Mesenchymal stem cell (in vitro differentiated cells and primary cell): ENCODE data around the gene RSPO3.

Experiments used
- DNase-seq: peaks from one replicate; pipeline ENCODE4 v3.0.0-alpha.2; 2013
- H2AFZ ChIP-seq: one replicate; pipeline ENCODE4 v1.6.1; 2013; ENCODE audit warnings: low read depth, mild to moderate bottlenecking, control low read depth, inconsistent platforms, low read length, moderate library complexity
- H2AK5ac ChIP-seq: 2 replicates; pipeline ENCODE4 v1.6.1; 2013; ENCODE audit warnings: low read length, moderate library complexity, mild to moderate bottlenecking, inconsistent platforms; ENCODE audit not compliant: severe bottlenecking
- H2BK120ac ChIP-seq: one replicate; pipeline ENCODE4 v1.6.1; 2013; ENCODE audit warnings: low read depth, mild to moderate bottlenecking, inconsistent platforms, low read length, moderate library complexity
- H2BK12ac ChIP-seq, 2 experiments: one replicate each; pipeline ENCODE4 v1.6.1; 2013; ENCODE audit warnings: inconsistent platforms in 2 of 2, low read length in 2 of 2, mild to moderate bottlenecking in 2 of 2, moderate library complexity in 2 of 2, control low read depth in 1 of 2
- H2BK15ac ChIP-seq: one replicate; pipeline ENCODE4 v1.6.1; 2013; ENCODE audit warnings: mild to moderate bottlenecking, low read depth, inconsistent platforms; ENCODE audit not compliant: poor library complexity, severe bottlenecking
- H2BK5ac ChIP-seq: 2 replicates; pipeline ENCODE4 v1.6.1; 2013; ENCODE audit warnings: low read depth, mild to moderate bottlenecking, low read length, control low read depth, inconsistent platforms; ENCODE audit not compliant: poor library complexity, severe bottlenecking
- H3K14ac ChIP-seq, 2 experiments: one replicate each; pipeline ENCODE4 v1.6.1; 2013; ENCODE audit warnings: inconsistent platforms in 2 of 2, low read length in 2 of 2, control low read depth in 1 of 2, mild to moderate bottlenecking in 1 of 2, moderate library complexity in 1 of 2
- H3K18ac ChIP-seq, 2 experiments: one replicate each; pipeline ENCODE4 v1.6.1; 2013; ENCODE audit warnings: inconsistent platforms in 2 of 2, low read length in 2 of 2, control low read depth in 1 of 2, low read depth in 1 of 2, mild to moderate bottlenecking in 1 of 2
- H3K23ac ChIP-seq, 2 experiments: one replicate each; pipeline ENCODE4 v1.6.1; 2013; ENCODE audit warnings: inconsistent platforms in 2 of 2, low read length in 2 of 2, mild to moderate bottlenecking in 2 of 2, moderate library complexity in 2 of 2, control low read depth in 1 of 2
- H3K27ac ChIP-seq: 2 replicates; pipeline ENCODE4 v1.5.1; 2013; ENCODE audit warnings: mild to moderate bottlenecking, moderate library complexity, low read length, control low read depth, inconsistent platforms; ENCODE audit not compliant: poor library complexity, severe bottlenecking
- H3K27me3 ChIP-seq, 2 experiments: 2 replicates each; pipeline versions ENCODE4 v1.6.1 to v1.7.0; 2013; ENCODE audit warnings: low read length in 2 of 2, mild to moderate bottlenecking in 2 of 2, moderate library complexity in 2 of 2, control low read depth in 1 of 2, inconsistent platforms in 1 of 2; ENCODE audit not compliant: control insufficient read depth in 1 of 2, insufficient read depth in 1 of 2
- H3K36me3 ChIP-seq, 2 experiments: 2 replicates each; pipeline versions ENCODE4 v1.6.1 to v1.7.0; 2013; ENCODE audit warnings: low read length in 2 of 2, control low read depth in 1 of 2, inconsistent platforms in 1 of 2, low read depth in 1 of 2, mild to moderate bottlenecking in 1 of 2; ENCODE audit not compliant: insufficient read depth in 2 of 2, control insufficient read depth in 1 of 2
- H3K4ac ChIP-seq, 2 experiments: one replicate each; pipeline ENCODE4 v1.6.1; 2013; ENCODE audit warnings: inconsistent platforms in 2 of 2, low read length in 2 of 2, mild to moderate bottlenecking in 2 of 2, moderate library complexity in 2 of 2, control low read depth in 1 of 2, low read depth in 1 of 2
- H3K4me1 ChIP-seq: 2 replicates; pipeline ENCODE4 v1.6.1; 2013; ENCODE audit warnings: low read depth, low read length, control low read depth; ENCODE audit not compliant: control insufficient read depth, insufficient read depth
- H3K4me2 ChIP-seq: 2 replicates; pipeline ENCODE4 v1.6.1; 2013; ENCODE audit warnings: low read length, mild to moderate bottlenecking, inconsistent platforms; ENCODE audit not compliant: poor library complexity, severe bottlenecking
- H3K4me3 ChIP-seq, 2 experiments: 2 replicates each; pipeline versions ENCODE4 v1.5.1 to v1.7.0; 2013; ENCODE audit warnings: low read length in 2 of 2, mild to moderate bottlenecking in 2 of 2, control low read depth in 1 of 2, low read depth in 1 of 2; ENCODE audit not compliant: insufficient read depth in 1 of 2
- H3K79me1 ChIP-seq: replicated peaks from 2 replicates; pipeline ENCODE4 v1.6.1; 2013; ENCODE audit warnings: mild to moderate bottlenecking, control low read depth, low read length, inconsistent platforms; ENCODE audit not compliant: poor library complexity, severe bottlenecking
- H3K9ac ChIP-seq: 2 replicates; pipeline ENCODE4 v1.7.0; 2013; ENCODE audit warnings: mild to moderate bottlenecking, low read length, moderate library complexity
- H3K9me3 ChIP-seq: 2 replicates; pipeline ENCODE4 v1.7.0; 2013; ENCODE audit warnings: mild to moderate bottlenecking, low read length; ENCODE audit not compliant: control insufficient read depth
- H4K8ac ChIP-seq: one replicate; pipeline ENCODE4 v1.6.1; 2013; ENCODE audit warnings: inconsistent platforms, mild to moderate bottlenecking, low read length, moderate library complexity
- H4K91ac ChIP-seq: one replicate; pipeline ENCODE4 v1.6.1; 2013; ENCODE audit warnings: mild to moderate bottlenecking, low read length, inconsistent platforms
- WGBS: methylation state at CpG from one replicate; pipeline ENCODE4 v1.1.7; 2013; ENCODE audit warnings: mixed read lengths; 5-methylcytosine and 5-hydroxymethylcytosine counted together

RSPO3 gene

DNA sequence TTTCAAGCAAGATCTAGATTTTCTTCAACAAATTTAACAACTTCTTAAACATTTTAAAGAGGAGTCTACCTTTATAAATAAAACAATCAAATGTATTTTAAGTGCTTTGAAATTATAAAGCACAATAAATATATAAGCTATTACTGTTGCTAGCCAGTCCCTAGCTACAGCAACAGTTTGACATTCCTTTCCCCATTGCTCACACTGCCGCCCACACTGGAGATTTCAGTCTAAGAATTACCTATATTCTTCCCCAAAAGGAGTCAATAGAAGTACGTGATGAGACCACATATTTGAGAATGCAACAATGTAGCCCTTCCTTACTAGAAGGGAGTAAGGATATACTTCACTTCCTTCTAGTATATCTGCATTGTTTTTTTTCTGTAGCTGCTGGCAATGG, 82.8 kb downstream of the RSPO3 start:
- H3K9me3 ChIP-seq = no peaks in the 10 kb centered on the region
- no CpG with 5 or more reads among the region's 2 CpGs for WGBS
- no peak overlapping the region for H2AFZ ChIP-seq
- no peak overlapping the region for H3K4me2 ChIP-seq
- H3K4me3 ChIP-seq = no peak overlapping the region
- no peak overlapping the region for H2BK12ac ChIP-seq
- no peaks in the 10 kb centered on the region for H3K79me1 ChIP-seq
- H3K23ac ChIP-seq = no peak overlapping the region
- H3K18ac ChIP-seq = no peak overlapping the region
- peak overlapping the region; percentile 76 for H3K9ac ChIP-seq
- H3K4me1 ChIP-seq = peaks cover 2% of the 10 kb centered on the region
- peak overlapping the region; percentile 43 for H3K27ac ChIP-seq
- no peaks in the 10 kb centered on the region for H3K27me3 ChIP-seq
- peak; percentile 28 for DNase-seq
- no peak overlapping the region for H2BK5ac ChIP-seq
- no peak overlapping the region for H4K8ac ChIP-seq
- H3K4ac ChIP-seq = no peak overlapping the region
- no peaks in the 10 kb centered on the region for H3K36me3 ChIP-seq
- H2BK120ac ChIP-seq = no peak overlapping the region
- H2BK15ac ChIP-seq = no peak overlapping the region
- H4K91ac ChIP-seq = no peak overlapping the region
- H2AK5ac ChIP-seq = no peak overlapping the region
- H3K14ac ChIP-seq = no peak overlapping the region

DNA sequence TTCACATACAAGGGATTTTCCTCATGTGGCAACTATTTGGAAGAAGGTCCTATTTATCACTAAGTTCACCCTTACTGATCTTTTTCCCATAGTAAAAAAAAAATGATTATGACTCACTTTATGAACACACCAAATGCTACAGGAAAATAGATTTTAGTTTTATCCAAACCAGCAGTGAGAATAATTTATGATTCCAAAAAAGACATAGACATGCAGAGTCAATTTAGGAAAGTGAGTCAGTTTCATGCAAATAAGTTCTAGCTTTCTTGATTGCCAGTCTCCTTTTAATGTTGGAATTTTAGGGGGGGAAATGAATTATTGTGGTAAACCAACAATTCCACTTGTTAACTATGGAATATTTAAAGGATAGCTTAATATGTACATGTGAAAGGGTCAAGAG, 84.2 kb downstream of the RSPO3 start:
- Histone ChIP-seq H3K18ac (no peak overlapping the region), H3K79me1 (no peaks in the 10 kb centered on the region), H3K14ac (no peak overlapping the region), H3K27me3 (no peaks in the 10 kb centered on the region), H2AFZ (no peak overlapping the region), H3K9me3 (no peaks in the 10 kb centered on the region), H2BK120ac (no peak overlapping the region), H3K4me3 (no peak overlapping the region), H3K9ac (no peak overlapping the region), H3K36me3 (no peaks in the 10 kb centered on the region), H3K27ac (no peak overlapping the region), H2AK5ac (no peak overlapping the region), H3K4me2 (no peak overlapping the region), H2BK12ac (no peak overlapping the region), H2BK15ac (no peak overlapping the region), H3K23ac (no peak overlapping the region), H4K8ac (no peak overlapping the region), H3K4ac (no peak overlapping the region), H2BK5ac (no peak overlapping the region), H4K91ac (no peak overlapping the region), H3K4me1 (peaks cover 2% of the 10 kb centered on the region)
- no peak for DNase-seq

DNA sequence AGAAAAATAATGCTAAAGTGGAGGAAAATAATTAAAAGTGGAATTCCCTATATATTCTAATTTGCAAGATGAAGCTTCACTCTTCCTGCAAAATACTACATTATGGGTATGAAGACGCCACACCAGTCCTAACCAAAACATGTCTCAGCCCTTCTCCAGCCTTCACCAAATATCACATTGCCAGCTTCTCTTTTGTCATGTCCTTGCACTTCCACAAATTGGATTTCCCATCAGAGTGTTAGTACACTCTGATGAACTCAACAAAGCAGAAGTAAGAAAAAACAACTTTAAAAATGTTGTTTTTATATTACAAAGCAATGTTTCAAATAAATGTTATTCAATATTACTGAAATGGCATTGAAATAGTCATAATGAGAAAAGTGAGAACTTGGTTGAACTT, 85.8 kb downstream of the RSPO3 start:
- Histone ChIP-seq H3K4me2 (no peak overlapping the region), H3K18ac (no peak overlapping the region), H2BK5ac (no peak overlapping the region), H3K4me3 (no peak overlapping the region), H3K36me3 (no peaks in the 10 kb centered on the region), H2AK5ac (no peak overlapping the region), H3K14ac (no peak overlapping the region), H2BK15ac (no peak overlapping the region), H2BK120ac (no peak overlapping the region), H3K4me1 (peaks cover 2% of the 10 kb centered on the region), H3K4ac (no peak overlapping the region), H3K79me1 (no peaks in the 10 kb centered on the region), H2AFZ (no peak overlapping the region), H3K9me3 (no peaks in the 10 kb centered on the region), H4K91ac (no peak overlapping the region), H2BK12ac (no peak overlapping the region), H3K27ac (no peak overlapping the region), H3K27me3 (no peaks in the 10 kb centered on the region), H4K8ac (no peak overlapping the region), H3K23ac (no peak overlapping the region), H3K9ac (no peak overlapping the region)
- WGBS = 95% methylated on average over 1 of the region's 1 CpG
- no peak for DNase-seq

DNA sequence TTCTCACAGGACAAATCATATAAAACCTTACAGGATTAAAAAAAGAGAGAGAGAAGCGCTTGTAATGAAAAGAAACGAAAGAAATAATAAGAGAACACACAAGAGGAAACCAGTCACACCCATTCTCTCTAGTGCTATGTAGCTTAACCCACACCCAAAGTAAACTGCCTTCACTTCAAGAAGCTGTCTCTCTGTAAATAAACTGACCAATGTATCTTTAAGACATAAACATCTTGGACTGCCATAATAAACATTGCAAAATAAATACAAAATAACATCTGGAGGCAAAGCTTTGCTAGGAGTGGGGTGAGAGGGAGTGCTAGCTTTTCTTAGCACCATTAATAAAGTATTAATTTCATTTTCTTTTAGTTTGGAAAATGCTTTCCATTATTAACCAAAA, 86.6 kb downstream of the RSPO3 start:
- Histone ChIP-seq H3K9me3 (no peaks in the 10 kb centered on the region), H3K4me3 (no peak overlapping the region), H2BK12ac (no peak overlapping the region), H2AFZ (no peak overlapping the region), H3K4ac (no peak overlapping the region), H2BK120ac (no peak overlapping the region), H3K4me1 (peaks cover 2% of the 10 kb centered on the region), H3K79me1 (no peaks in the 10 kb centered on the region), H3K4me2 (no peak overlapping the region), H3K18ac (no peak overlapping the region), H3K36me3 (no peaks in the 10 kb centered on the region), H3K27ac (no peak overlapping the region), H2BK5ac (no peak overlapping the region), H3K9ac (no peak overlapping the region), H4K91ac (no peak overlapping the region), H3K27me3 (no peaks in the 10 kb centered on the region), H4K8ac (no peak overlapping the region), H2BK15ac (no peak overlapping the region), H3K23ac (no peak overlapping the region), H2AK5ac (no peak overlapping the region), H3K14ac (no peak overlapping the region)
- WGBS = 0% methylated on average over 1 of the region's 2 CpGs
- peak; percentile 71 for DNase-seq
